Measurements from ENCODE around the gene RBP5. TPM values are rescaled to one million over a fixed set of nuclear protein-coding genes. Genes with fewer than 3 reads are reported as not detected.
"Not testable (repeated sequence)": the region's sequence is repeated elsewhere in the genome, so short reads cannot be mapped to it uniquely, and the experiment has no call there.

The RBP5 gene
- total RNA-seq, 1 donor from 2014 or later: not detected

DNA sequence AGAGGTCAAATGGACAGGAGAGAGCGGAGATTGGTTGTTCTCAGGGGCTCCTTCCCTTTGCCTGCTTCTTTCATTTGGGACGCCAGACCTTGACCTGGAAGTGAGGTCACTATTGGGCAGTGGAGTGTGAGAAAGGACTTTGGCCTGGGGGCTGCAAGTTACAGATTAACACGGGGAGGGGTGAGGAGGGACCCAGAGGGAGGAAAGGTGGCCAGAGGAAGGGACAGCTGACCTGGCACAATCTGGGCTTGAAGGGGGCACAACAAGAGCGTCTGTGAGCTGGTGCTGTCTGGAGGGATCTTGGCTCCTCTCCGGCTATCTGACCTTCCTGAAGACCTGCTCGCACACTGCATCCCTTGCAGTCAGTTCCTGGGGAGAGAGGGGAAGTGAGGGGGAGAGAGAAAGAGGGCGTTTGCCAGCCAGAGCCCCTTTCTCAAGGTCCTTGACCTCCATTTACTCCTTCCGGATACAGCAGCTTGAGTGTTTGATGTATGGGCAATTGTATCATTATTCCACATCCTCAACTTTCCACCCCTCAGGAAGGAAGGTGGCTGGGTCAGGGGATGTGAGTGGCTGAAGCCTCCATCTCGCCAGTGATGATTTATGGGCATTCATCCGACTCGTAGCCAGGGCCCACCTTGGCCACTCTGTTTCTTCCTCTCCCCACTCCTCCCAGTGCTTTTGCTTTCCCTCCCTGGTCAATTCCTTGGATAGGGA, 4.7 kb downstream of the RBP5 start:
- peak; percentile 20 for DNase-seq (ENCODE audit: low read depth, low spot score)

DNA sequence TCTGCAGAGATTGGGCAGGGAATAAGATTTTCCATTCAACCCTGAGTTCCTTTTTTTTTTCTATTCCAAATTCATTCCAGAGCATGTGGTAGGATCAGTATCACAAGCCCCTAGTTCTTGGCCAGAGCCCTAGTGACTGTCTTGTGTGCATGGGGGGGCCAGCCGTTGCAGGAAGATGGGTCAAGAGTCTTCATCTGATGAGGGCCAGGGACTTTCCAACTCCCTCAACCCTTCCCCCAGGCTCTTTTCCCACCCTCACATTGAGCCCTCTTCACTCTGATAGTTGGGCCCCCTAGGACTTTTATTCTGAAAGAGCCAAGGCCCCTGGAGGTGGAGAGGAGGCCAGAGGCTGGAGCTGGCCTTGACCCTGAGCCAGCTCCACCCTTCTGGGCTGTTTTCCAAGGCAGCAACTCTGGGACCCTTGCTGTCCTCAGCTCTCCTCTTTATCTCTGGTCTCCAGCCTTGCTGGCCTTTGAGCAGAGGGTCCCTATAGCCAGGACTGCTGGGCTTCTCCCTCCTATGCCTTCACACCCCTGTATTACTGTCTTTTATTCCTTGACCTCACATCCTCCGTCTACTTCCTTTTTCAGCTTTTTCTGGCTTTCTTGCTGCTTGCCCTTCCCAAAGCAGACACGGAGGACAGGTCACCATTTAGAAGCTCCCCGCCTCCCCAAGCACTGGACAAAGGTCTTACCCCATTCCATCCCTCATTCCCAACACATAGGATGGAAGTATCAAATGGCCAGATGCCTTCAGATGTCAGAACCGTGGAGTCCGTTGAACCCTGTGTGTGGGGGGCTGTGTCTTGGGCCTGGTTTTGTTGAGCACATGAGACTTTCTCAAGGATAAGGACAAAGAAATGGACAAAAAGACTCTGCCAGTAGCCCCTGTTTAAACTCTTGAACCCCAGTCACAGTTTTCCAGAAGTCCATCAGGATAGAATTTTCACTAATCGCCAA, 5.6 kb downstream of the RBP5 start:
- no peak for DNase-seq (ENCODE audit: low read depth, low spot score)

DNA sequence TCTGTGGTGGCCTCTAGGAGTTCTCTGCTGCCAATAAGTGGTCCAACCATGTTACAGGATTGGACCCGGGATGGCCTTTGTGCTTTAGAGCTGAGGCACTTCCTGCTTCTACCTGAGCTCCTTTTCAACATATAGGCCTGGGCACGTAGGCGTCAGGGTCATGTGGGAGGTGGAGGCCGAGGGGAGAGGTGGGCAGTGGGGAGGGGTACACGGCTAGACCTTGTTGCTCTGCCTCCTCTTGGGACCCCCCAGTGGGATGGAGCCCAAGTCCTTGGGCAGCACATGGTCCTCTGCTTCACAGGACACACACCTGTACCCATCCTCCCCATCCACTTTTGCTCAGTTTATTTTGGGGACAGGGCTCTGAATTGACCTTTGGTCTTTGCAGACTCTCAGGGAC, 7.4 kb downstream of the RBP5 start:
- DNase-seq (ENCODE audit: low read depth, low spot score): no peak

DNA sequence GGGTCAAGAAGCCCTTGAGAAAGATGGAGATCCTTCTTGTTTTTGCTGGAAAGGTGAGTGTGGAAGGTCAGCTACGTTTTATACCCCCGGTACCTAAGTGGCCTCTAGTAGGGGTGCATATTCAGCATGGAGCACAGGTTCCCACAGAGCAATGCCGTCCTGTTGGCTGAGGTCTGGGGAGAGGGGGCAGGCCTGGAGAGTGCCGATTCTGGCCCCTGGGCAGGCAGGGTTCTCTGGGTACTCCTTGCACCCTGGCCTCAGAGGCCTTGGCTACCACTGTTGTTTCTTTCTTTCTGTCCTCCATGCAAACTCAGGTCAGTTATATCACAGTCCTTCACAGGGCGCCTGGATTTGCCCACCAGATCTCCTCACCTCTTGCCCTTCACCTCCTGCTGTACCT, 8.5 kb downstream of the RBP5 start:
- DNase-seq (ENCODE audit: low read depth, low spot score): no peak

DNA sequence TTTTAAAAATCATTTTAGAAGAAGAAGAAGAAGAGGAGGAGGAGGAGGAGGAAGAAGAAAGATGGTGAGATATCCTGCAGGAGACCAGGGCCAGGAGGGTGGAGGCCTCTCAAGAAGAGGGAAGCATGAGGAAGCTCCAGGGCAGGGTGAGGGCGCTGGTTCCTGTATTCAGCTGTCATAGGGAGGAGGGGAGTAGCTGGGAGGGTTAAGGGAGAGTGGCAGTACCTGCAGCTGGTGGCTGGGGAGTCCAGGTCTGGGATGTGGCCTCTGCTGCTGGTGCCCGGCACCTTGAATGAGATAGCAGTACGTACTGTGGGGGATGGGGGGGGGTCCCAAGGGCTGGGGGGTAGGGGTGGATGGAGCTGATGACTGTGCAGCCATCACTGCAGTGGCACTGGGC, 9.8 kb downstream of the RBP5 start:
- no peak for DNase-seq (ENCODE audit: low read depth, low spot score)

DNA sequence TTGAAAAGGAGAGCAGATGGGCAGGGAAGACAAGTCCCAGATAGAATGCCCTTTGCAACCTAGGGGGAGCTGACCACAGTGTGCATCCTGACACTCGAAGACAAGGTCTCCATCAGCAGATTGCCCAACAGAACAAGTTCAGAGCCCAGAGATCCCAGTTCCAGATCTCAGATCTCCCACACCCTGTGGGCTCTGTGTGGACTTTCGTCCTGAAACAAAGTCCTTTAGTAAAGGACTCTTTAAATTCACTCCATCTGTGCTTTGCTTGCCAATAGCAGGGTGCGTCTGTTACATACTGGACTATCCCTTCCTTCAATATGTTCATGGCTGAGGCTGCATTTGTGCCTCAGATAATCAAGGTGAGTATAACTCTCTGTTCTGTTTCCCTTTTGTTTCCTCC, 11.0 kb downstream of the RBP5 start:
- DNase-seq (ENCODE audit: low read depth, low spot score): no peak

DNA sequence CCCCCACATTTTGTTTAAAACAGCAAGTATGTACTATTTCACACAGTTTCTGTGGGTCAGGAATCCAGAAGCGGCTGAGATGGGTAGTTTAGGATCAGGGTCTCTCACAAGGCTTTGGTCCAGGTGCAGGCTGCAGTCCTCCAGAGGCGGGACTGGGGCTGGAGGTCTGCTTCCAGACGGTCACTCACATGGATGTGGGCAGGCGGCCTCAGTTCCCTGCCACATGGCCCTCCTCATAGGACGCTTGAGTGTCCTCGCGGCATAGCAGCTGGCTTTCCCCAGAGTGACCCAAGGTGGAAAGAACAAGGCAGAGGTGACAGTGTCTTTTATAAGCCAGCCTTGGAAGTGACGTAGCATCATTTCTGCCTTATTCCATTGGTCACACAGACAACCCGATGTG, 11.8 kb downstream of the RBP5 start:
- no peak for DNase-seq (ENCODE audit: low read depth, low spot score)

DNA sequence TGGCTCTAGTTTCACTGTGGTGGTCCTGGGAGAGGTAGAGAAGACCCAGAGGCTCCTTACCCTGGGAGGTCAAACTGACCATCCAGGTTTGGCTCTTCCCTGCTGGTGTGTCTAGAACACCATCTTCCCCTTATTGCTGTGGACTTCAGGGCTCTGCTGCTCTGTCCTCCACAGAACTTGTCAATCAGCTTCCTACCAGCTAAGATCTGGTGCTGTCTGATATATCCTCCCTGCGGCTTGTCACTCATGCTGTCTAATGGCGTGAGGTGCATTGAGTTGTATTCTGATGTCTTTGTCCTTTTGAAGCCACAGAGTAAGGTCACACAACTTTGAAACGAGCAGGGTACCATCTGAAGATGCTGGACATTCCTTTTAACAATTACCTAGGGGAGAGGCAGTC, 12.5 kb downstream of the RBP5 start:
- no peak for DNase-seq (ENCODE audit: low read depth, low spot score)

DNA sequence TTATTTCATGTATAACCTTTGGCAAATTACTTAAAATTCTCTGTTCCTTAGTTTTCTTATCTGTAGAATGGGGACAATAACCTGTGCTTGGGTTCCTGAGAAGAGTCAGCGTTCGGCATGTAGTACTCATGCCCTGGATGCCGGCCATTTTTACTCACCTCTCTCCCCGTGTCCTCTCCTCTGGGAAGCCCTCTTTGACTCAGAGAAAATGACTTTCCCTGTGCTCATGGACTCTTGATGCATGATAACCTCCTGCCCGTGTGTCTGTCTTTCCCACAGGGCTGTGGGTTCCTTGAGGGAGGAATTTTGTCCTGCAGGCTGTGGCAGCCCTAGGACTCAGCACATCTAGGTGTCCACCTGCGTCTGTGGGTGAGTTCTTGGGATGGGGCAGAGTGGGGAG, 13.8 kb downstream of the RBP5 start:
- DNase-seq (ENCODE audit: low read depth, low spot score): no peak

DNA sequence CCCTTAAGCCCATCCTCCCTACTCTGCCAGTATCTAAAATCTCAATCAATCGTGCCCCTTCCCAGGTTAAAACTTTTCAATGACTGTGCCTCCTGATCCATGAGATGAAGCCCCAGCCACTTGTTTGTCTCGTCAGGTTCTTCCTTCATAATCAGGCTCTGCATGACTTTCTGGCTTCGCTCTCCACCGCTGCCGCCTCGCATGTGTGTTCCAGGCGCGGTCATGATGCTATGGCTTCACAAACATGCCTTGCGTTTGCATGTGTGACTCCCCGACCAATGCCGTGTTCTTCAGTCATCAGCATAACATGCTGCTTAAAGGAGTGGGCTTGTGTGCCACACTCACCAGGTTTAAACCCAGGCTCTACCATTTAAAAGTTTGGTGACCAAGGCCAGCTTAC, 14.7 kb downstream of the RBP5 start:
- DNase-seq (ENCODE audit: low read depth, low spot score): no peak

DNA sequence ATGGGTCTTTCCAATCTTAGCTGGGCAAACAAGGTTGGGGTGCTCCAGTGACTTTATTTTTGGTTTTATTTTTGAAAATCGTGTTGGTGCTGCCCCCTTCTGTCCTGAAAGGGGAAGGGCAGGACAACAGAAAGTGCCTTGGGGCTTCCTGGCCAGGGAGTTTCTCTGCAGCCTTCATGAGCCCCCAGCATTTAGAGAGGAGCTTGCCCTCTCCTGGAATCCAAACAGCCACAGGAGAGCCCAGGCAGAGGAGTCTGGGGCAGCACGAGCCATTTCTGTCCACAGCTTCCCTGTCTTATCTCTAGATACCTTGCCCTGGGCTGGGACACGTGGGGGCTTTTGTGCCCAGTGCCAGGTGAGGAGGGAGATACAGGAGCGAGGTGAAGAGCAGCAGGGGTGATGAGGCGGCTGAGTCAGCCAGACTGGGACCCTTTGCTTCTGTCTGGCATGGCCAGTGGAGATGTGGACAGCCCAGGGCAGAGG, 15.3 kb downstream of the RBP5 start:
- no peak for DNase-seq (ENCODE audit: low read depth, low spot score)

DNA sequence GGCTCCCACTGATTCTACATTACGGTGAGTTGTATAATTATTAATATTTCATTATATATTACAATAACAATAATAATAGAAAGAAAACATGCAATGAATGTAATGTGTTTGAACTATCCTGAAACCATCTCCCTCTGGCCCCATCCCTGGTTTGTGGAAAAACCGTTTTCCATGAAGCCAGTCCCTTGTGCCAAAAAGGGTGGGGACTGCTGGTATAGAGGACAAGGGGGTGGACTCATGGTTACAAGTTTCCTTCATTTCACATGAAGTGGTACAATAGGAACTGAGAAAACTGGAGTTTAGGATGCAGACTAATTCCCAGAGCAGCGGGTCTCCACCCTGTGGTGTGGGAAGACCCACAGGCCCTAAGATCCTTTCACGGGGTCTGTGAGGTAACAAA, 16.6 kb downstream of the RBP5 start:
- no peak for DNase-seq (ENCODE audit: low read depth, low spot score)

DNA sequence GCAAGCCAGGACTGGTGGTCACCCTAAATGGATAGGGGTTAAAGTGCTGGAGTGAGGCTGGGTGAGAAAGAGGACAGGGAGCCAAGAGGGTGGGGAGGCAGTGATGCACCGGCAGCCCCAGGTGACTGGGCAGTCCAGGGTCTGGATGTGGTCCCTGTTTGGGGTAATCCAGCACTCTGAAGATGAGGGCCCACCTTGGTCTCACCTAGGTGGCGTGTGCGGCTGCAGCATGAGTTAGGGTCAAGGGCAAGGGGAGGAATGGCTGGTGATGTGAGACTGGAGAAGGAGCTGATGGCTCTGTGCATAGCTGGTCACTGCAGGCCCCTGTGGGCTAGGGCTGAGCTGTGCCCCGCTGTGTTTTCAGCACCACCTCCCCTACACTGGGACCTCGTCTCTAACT, 18.0 kb downstream of the RBP5 start:
- no peak for DNase-seq (ENCODE audit: low read depth, low spot score)

DNA sequence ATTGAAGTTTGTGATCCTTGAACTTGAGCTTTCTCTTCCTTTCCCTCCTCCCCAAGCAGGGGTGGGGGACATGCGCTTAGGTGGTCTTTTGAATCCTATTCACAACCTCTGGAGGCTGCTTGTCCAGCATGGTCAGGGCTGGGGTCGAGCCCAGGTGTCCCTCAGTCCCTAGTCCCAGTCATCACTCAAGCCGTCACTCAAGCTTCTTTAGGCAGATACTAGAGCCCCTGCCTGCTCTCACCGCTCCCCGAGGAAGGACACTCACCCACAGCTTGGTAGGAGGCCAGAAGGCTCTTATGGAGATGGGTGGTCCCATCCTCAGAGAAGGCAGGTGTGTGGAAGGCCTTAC, 19.1 kb downstream of the RBP5 start:
- DNase-seq (ENCODE audit: low read depth, low spot score): no peak

DNA sequence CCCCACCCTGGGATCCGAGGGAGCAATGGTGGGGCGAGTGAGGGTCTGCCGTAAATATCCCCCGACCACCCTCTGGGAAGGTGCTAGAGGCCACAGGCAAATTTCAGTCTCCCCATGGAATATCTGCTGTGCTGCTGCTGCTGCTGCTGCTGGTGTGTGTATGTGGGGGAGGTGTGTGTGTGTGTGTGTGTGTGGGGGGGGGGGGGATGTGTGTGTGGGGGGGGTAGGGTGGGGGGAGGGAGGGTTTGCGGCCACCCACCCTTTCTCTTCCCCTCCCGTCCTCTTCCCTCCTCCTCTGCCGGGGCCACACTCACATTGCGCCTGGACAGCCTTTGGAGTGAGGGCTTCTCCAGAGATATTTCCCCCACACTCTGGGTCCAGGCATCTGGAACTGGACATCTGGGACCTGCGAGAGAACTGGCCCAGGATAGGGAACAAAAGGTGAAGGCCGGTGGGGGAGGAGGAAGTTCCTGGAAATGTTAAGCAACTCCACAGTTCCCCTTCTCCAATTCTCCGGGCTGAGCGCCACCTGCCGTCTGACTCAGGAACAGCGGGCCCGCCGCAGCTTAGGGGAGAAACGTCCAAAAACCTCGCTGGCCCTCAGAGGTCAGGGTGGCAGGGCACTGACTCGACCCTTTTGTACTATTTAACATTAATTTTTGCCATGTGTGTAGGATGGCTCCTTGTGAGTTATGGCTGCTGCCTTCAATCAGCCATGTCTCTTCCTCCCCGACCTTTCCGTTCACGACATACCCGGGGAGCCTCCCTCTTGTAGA, 19.7 kb downstream of the RBP5 start, which contains the start of gene C1RL:
C1RL (minus strand) TSS at position 419 of the 776 bp plus-strand sequence; CDS start at position 385, 34 bp downstream.
- peak; percentile 33 for DNase-seq (ENCODE audit: low read depth, low spot score)

DNA sequence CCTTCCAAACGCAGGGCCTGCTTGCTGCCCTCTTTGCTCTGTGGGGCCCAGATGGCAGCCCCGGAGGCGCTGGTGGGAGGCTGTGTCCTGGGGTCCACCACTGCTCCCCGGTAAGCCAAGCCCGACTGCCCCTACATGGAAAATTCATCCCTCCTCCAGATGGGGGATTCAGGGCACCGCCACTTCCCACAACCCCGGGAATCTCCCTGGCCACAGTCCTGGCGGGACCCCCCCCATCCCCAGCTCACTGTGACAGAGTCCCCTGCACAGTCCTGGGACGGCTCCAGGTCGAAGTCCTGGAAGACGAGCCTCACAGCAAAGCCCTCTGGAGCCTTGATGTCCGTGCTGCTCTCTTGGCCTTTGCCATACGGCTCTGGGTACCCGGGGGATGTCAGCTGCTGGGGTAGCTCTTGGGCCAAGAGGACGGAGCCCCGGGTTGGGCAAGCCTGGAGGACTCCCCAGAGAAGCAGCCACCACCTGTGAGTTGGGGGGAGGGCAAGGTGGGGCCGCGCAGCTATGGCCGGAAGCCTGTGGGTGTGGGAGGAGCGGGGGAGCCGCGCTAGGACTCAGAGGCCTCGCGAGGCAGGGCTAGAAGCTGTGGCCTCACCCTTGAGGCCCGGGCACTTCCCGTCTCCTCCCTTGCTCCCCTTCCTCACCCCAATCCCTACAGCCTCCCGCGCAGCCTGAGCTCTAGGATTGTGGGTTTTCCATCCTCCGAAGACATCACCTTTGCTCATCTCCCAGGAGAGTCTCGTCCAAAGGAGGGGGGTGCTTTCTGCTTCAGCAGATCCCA, 20.5 kb downstream of the RBP5 start:
- DNase-seq (ENCODE audit: low read depth, low spot score): no peak

DNA sequence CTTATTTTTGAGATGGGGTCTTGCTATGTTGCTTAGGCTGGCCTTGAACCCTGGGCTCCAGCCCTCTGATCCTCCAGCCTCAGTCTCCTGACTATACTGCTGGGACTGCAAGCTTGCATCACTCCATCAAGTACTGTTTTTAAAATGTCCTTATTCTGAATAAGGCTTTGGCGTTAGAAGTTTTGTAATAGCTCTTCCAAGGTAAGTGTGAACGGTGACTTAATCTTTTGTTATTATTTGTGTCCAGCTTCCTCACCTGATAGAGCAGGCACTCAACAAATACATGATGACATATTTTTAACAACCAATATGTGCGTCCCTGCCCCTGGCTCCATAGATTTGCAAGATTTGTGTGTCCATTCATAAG, 21.1 kb downstream of the RBP5 start:
- DNase-seq (ENCODE audit: low read depth, low spot score): no peak

DNA sequence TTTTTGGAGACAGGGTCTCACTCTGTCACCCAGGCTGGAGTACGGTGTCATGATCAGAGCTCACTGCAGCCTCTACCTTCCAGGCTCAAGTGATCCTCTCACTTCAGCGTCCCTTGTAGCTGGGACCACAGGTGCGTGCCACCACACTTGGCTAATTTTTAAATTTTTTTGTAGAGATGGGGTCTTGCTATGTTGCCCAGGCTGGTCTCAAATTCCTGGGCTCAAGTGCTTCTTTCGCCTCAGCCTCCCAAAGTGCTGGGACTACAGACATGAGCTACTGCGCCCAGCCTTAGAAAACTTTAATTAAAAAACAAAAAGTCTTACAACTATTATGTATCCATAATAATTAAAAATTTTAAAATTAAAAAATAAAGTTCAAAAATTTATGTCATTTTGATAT, 21.5 kb downstream of the RBP5 start:
- not testable (repeated sequence) for DNase-seq (ENCODE audit: low read depth, low spot score)

DNA sequence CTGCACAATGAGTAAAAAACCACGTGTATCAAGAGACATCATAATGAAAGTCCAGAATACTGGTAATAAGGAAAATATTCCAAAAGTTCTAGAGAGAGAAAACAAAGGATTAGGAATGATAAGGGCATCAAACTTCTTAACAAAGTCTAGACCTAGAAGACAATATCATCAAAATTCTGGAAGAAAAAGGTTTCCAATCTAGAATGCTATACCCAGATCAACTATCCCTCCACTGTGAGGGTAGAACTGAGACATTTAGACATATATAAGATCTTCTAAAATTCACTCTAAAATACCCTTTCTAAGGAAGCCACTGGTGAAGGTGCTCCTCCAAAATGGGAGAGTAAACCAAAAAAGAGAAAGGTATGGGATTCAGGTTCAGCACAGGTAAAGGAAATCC, 22.6 kb downstream of the RBP5 start:
- no peak for DNase-seq (ENCODE audit: low read depth, low spot score)

DNA sequence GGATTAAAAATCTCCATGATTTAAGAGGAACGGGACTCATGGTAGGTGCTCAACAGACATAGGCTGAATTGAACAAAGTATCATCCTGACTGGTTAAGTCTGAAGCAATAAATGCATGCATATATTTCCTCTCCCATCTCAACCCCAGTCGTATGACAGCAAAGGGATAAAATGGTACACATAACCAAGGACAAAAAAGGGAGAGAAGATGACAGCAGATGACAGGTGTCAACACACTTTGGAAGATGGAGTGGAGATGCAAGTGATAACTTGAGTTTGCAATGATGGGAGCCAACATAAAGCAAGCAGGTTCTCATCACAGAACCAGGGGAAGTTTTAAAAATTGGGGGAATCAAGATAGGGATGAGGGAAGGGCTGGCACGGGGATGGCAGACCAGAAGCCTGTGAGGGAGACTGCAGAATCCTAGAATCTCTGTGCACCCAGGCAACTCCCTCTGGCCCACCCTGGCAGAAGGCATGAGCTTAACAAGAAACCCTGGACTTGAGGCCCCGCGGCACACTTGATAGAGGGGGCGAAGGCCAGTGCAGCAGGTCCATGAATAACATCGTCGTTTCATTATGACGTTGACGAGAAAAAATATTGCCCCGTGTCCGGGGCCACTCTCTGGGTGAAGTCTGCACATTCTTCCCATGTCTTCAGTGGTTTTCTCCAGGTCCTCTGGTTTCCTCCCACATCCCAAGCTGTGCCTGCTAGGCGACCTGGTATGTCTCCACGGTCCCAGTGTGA, 24.7 kb downstream of the RBP5 start:
- DNase-seq (ENCODE audit: low read depth, low spot score): no peak
